Activated CD4-positive, alpha-beta T cell treated with anti-CD3 and anti-CD28 coated beads, Interleukin-2, amount 50 U/mL, for 4 hours (primary cell): ENCODE data around the gene C10orf105.

ENCODE experiments used
- DNase-seq, 2 experiments: peaks; one replicate each; pipeline ENCODE4 v3.0.0-alpha.2; 2020

The C10orf105 gene

GRCh38 chr10:71715860-71716259 is 3.7 kb downstream of the C10orf105 start:
- no peak for DNase-seq

GRCh38 chr10:71715026-71715425 is 4.6 kb downstream of the C10orf105 start:
- no peak for DNase-seq

GRCh38 chr10:71714592-71714991 is 5.0 kb downstream of the C10orf105 start:
- no peak for DNase-seq

GRCh38 chr10:71714031-71714410 is 5.6 kb downstream of the C10orf105 start:
- DNase-seq: no peak

- DNase-seq: peak; percentile 23 to 24
These were observed 6.2 kb downstream of the C10orf105 start for GRCh38 chr10:71713135-71714030.

GRCh38 chr10:71712572-71713134 is 6.9 kb downstream of the C10orf105 start:
- no peak for DNase-seq

- DNase-seq: no peak
These were observed 7.4 kb downstream of the C10orf105 start for GRCh38 chr10:71712170-71712569.

GRCh38 chr10:71711052-71711623 is 8.4 kb downstream of the C10orf105 start:
- DNase-seq: no peak

GRCh38 chr10:71710519-71710918 is 9.1 kb downstream of the C10orf105 start:
- DNase-seq: no peak

- DNase-seq: no peak
These were observed 10.4 kb downstream of the C10orf105 start for GRCh38 chr10:71708897-71709882.

- DNase-seq: peak; percentile 59 to 64
These were observed 11.3 kb downstream of the C10orf105 start for GRCh38 chr10:71708301-71708703.

- DNase-seq: no peak
These were observed 12.3 kb downstream of the C10orf105 start for GRCh38 chr10:71707240-71707789.

- no peak for DNase-seq
These were observed 13.1 kb downstream of the C10orf105 start for GRCh38 chr10:71706216-71707121.

GRCh38 chr10:71705582-71705981 is 14.0 kb downstream of the C10orf105 start:
- no peak for DNase-seq

GRCh38 chr10:71704816-71705215 is 14.8 kb downstream of the C10orf105 start:
- no peak for DNase-seq

GRCh38 chr10:71703577-71703976 is 16.0 kb downstream of the C10orf105 start:
- no peak for DNase-seq

- DNase-seq: no peak
These were observed 18.0 kb downstream of the C10orf105 start for GRCh38 chr10:71701496-71702132.

- no peak for DNase-seq
These were observed 18.7 kb downstream of the C10orf105 start for GRCh38 chr10:71700731-71701368.

GRCh38 chr10:71698737-71699136 is 20.8 kb downstream of the C10orf105 start:
- DNase-seq: no peak
